Nephron progenitor cell (in vitro differentiated cells): Measurements from ENCODE around the gene OPTC.
A peak's percentile ranks its signal among the peaks of the same experiment; 100 is the strongest.

Experiments
- DNase-seq: peaks from one replicate; pipeline ENCODE4 v3.0.0; 2021
- H3K27ac Mint-ChIP-seq: 2 replicates; pipeline ENCODE4 v1.8.0; 2021; ENCODE audit warnings: mild to moderate bottlenecking, moderate library complexity, mixed read lengths
- H3K27me3 Mint-ChIP-seq: 2 replicates; pipeline ENCODE4 v1.8.0; 2021; ENCODE audit warnings: mild to moderate bottlenecking, low read depth, mixed read lengths; ENCODE audit not compliant: poor library complexity
- H3K36me3 Mint-ChIP-seq: 2 replicates; pipeline ENCODE4 v1.8.0; 2021; ENCODE audit warnings: low read depth, mixed read lengths
- H3K4me1 Mint-ChIP-seq: 2 replicates; pipeline ENCODE4 v1.8.0; 2021; ENCODE audit warnings: mixed read lengths
- H3K4me3 Mint-ChIP-seq: 2 replicates; pipeline ENCODE4 v1.8.0; 2021; ENCODE audit warnings: mild to moderate bottlenecking, moderate library complexity, mixed read lengths
- H3K9me3 Mint-ChIP-seq: 2 replicates; pipeline ENCODE4 v1.8.0; 2021; ENCODE audit warnings: mild to moderate bottlenecking, moderate library complexity, mixed read lengths
- CTCF ChIP-seq: fragments of 200-600 bp; sonication (generic); IDR thresholded peaks from 2 replicates; pipeline ENCODE4 v1.5.0; 2021; ENCODE audit warnings: antibody characterized with exemption

Gene OPTC

DNA sequence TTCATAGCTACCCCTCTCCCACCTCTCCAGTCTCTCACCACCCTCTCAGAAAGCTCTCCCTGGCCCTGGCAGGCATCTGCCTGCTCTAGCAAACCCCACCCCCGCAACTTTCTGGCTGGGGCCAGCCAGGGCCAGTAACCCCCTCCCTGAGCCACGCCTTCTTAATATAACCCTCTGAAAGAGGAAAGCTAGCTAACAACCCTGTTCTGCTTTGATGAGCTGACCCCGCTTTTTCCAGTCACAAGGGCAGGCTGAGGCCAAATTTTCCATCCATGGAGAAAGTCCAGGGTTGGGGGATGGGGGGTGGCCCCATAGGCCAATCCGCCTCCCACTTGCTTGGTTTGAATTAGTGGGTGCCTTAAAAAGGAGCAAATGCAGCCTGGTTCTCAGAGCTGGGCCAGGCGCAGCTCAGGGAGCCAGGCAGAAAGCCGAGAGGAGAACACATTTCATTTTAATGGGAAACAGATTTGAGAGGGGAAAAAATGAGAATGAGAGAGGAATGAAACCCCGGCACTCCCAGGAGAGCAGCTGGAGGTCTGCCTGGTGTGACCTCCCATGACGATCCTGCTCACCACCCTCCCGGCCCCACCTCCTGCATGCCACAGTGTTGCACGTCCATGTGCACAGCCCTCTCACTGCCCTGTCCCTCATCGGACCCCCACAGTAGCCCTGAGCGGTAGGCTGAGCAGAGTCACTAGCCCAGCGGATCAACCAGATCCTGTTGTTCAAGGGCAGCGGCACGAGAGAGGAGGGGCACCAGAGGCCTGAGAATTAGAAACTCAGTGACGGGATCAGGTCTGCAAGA is 62.3 kb downstream of the OPTC start:
- peak overlapping the region; percentile 91 for H3K27ac Mint-ChIP-seq
- no peaks in the 10 kb centered on the region for H3K36me3 Mint-ChIP-seq
- peaks cover 75% of the 10 kb centered on the region for H3K4me1 Mint-ChIP-seq
- peak overlapping the region; percentile 68 for H3K4me3 Mint-ChIP-seq
- no peak for TF ChIP-seq CTCF
- H3K27me3 Mint-ChIP-seq = peaks cover 19% of the 10 kb centered on the region
- DNase-seq = peak; percentile 71
- H3K9me3 Mint-ChIP-seq = no peaks in the 10 kb centered on the region

GRCh38 chr1:203557390-203557789 is 63.4 kb downstream of the OPTC start:
- Mint-ChIP-seq H3K27me3 (peaks cover 19% of the 10 kb centered on the region), H3K27ac (no peak overlapping the region), H3K9me3 (peaks cover 2% of the 10 kb centered on the region), H3K4me1 (peaks cover 74% of the 10 kb centered on the region), H3K36me3 (no peaks in the 10 kb centered on the region), H3K4me3 (no peak overlapping the region)
- no peak for DNase-seq
- TF ChIP-seq CTCF = no peak

- Mint-ChIP-seq H3K36me3 (no peaks in the 10 kb centered on the region), H3K4me1 (peaks cover 66% of the 10 kb centered on the region), H3K9me3 (peaks cover 3% of the 10 kb centered on the region), H3K4me3 (no peak overlapping the region), H3K27me3 (peaks cover 24% of the 10 kb centered on the region), H3K27ac (no peak overlapping the region)
- DNase-seq = no peak
- no peak for TF ChIP-seq CTCF
These were observed 64.3 kb downstream of the OPTC start for GRCh38 chr1:203558064-203558760.
